ENCODE data around the gene KCNQ5. TPM values are rescaled to one million over a fixed set of nuclear protein-coding genes. Genes with fewer than 3 reads are reported as not detected.
A peak's percentile ranks its signal among the peaks of the same experiment; 100 is the strongest.

Gene KCNQ5
- total RNA-seq, 4 donors from 2014 or later, result 0.21 to 1.1 (median 0.59) TPM; not detected in 1

- DNase-seq (ENCODE audit: low spot score in 2 of 2), result no peak
- WGBS, 2 donors, result 64 to 66% methylated on average over 3 of the region's 3 CpGs
- H3K36me3 ChIP-seq, result no peaks in the 10 kb centered on the region
- H3K27me3 ChIP-seq, result no peaks in the 10 kb centered on the region
- H3K4me3 ChIP-seq, result no peak overlapping the region
- no peaks in the 10 kb centered on the region for H3K9me3 ChIP-seq
- TF ChIP-seq CTCF (IDR thresholded peaks at IDR 0.05) (no peak), EP300 (IDR thresholded peaks at IDR 0.05) (no peak), POLR2A (IDR thresholded peaks at IDR 0.05) (no peak)
- H3K27ac ChIP-seq, result peak overlapping the region in 1 of 4 donors; percentile 69
- no peaks in the 10 kb centered on the region for H3K4me1 ChIP-seq
Measured at GRCh38 chr6:73000460-73000859, 378.6 kb downstream of the KCNQ5 start.

GRCh38 chr6:73002588-73002987 lies 380.7 kb downstream of the KCNQ5 start:
- TF ChIP-seq EP300 (IDR thresholded peaks at IDR 0.05), result no peak
- no peak for TF ChIP-seq POLR2A (IDR thresholded peaks at IDR 0.05)
- no peak for TF ChIP-seq CTCF (IDR thresholded peaks at IDR 0.05)
- no peaks in the 10 kb centered on the region for H3K27me3 ChIP-seq
- H3K4me3 ChIP-seq, result no peak overlapping the region
- H3K27ac ChIP-seq, result no peak overlapping the region
- no peaks in the 10 kb centered on the region for H3K4me1 ChIP-seq
- H3K36me3 ChIP-seq, result no peaks in the 10 kb centered on the region
- no peaks in the 10 kb centered on the region for H3K9me3 ChIP-seq
- DNase-seq (ENCODE audit: low spot score in 2 of 2), result no peak

- Histone ChIP-seq H3K27ac (no peak overlapping the region), H3K36me3 (no peaks in the 10 kb centered on the region), H3K4me1 (no peaks in the 10 kb centered on the region), H3K4me3 (no peak overlapping the region), H3K9me3 (no peaks in the 10 kb centered on the region), H3K27me3 (no peaks in the 10 kb centered on the region)
- WGBS, 2 donors, result 65 to 71% methylated on average over 3 of the region's 3 CpGs
- TF ChIP-seq CTCF (IDR thresholded peaks at IDR 0.05) (no peak), POLR2A (IDR thresholded peaks at IDR 0.05) (no peak), EP300 (IDR thresholded peaks at IDR 0.05) (no peak)
- DNase-seq (ENCODE audit: low spot score in 2 of 2), result no peak
Measured at GRCh38 chr6:73003302-73003701, 381.4 kb downstream of the KCNQ5 start.

- DNase-seq (ENCODE audit: low spot score in 2 of 2), result no peak
- TF ChIP-seq CTCF (IDR thresholded peaks at IDR 0.05) (no peak), POLR2A (IDR thresholded peaks at IDR 0.05) (no peak)
- H3K4me1 ChIP-seq, result no peaks in the 10 kb centered on the region
- H3K27ac ChIP-seq, result no peak overlapping the region
- H3K36me3 ChIP-seq, result no peaks in the 10 kb centered on the region
- no peaks in the 10 kb centered on the region for H3K9me3 ChIP-seq
- no peak overlapping the region for H3K4me3 ChIP-seq
- H3K27me3 ChIP-seq, result no peaks in the 10 kb centered on the region
Measured at GRCh38 chr6:73004231-73004630, 382.4 kb downstream of the KCNQ5 start.

- no peak for TF ChIP-seq CTCF (IDR thresholded peaks at IDR 0.05)
- TF ChIP-seq POLR2A (IDR thresholded peaks at IDR 0.05), result no peak
- no peak for TF ChIP-seq EP300 (IDR thresholded peaks at IDR 0.05)
- WGBS, 2 donors, result 76 to 82% methylated on average over 2 of the region's 2 CpGs
- H3K4me1 ChIP-seq, result no peaks in the 10 kb centered on the region
- H3K4me3 ChIP-seq, result no peak overlapping the region
- DNase-seq (ENCODE audit: low spot score in 2 of 2), result no peak
- no peaks in the 10 kb centered on the region for H3K36me3 ChIP-seq
- no peaks in the 10 kb centered on the region for H3K9me3 ChIP-seq
- no peak overlapping the region for H3K27ac ChIP-seq
- H3K27me3 ChIP-seq, result no peaks in the 10 kb centered on the region
Measured at GRCh38 chr6:73004861-73005260, 383.0 kb downstream of the KCNQ5 start.
